ENCODE measurements around the gene COL4A2.

The COL4A2 gene

DNA sequence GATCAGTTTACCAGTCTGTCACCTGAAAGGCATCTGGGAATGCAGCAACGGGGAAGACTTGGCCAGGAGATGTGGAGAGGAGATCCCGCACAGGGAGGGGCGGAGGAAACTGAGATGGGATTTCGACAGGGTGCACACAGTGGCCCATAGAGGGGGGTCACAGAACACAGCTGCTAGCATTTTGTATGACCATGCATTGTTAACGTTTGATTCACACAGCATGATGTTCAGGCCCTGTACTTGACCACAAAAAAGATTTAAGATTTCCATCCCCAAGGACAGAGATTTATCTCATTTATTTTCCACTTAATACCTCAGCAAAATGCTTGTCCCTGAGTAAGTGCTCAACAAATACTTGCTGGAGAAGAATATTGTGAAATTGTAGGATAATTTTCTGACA, 191.2 kb downstream of the COL4A2 start:
- H4K20me1 ChIP-seq (ENCODE audit: insufficient read depth) = no peaks in the 10 kb centered on the region
- no peak overlapping the region for H3K27ac ChIP-seq
- no peaks in the 10 kb centered on the region for H3K79me2 ChIP-seq (ENCODE audit: insufficient read depth, low read depth)
- H2AFZ ChIP-seq (ENCODE audit: low read depth) = no peak overlapping the region
- no peaks in the 10 kb centered on the region for H3K4me1 ChIP-seq (ENCODE audit: low read depth, poor library complexity, severe bottlenecking)
- H3K4me2 ChIP-seq = no peak overlapping the region
- no peak overlapping the region for H3K4me3 ChIP-seq (IDR thresholded peaks at IDR 0.05; ENCODE audit: insufficient read depth, low read depth, low read length)
- no peaks in the 10 kb centered on the region for H3K27me3 ChIP-seq (ENCODE audit: insufficient read depth, low read depth)
- TF ChIP-seq CTCF (conservative IDR thresholded peaks at IDR 0.05; ENCODE audit: low read depth, low read length) = no peak
- H3K9ac ChIP-seq = no peak overlapping the region
- no peaks in the 10 kb centered on the region for H3K36me3 ChIP-seq (ENCODE audit: insufficient read depth)

GRCh38 chr13:110498765-110499164, 191.7 kb downstream of the COL4A2 start:
- H3K4me3 ChIP-seq (IDR thresholded peaks at IDR 0.05; ENCODE audit: insufficient read depth, low read depth, low read length) = no peak overlapping the region
- H3K36me3 ChIP-seq (ENCODE audit: insufficient read depth) = no peaks in the 10 kb centered on the region
- no peak overlapping the region for H3K9ac ChIP-seq
- no peak for TF ChIP-seq CTCF (conservative IDR thresholded peaks at IDR 0.05; ENCODE audit: low read depth, low read length)
- no peak overlapping the region for H3K4me2 ChIP-seq
- H3K4me1 ChIP-seq (ENCODE audit: low read depth, poor library complexity, severe bottlenecking) = no peaks in the 10 kb centered on the region
- H3K27me3 ChIP-seq (ENCODE audit: insufficient read depth, low read depth) = no peaks in the 10 kb centered on the region
- H2AFZ ChIP-seq (ENCODE audit: low read depth) = no peak overlapping the region
- no peaks in the 10 kb centered on the region for H3K79me2 ChIP-seq (ENCODE audit: insufficient read depth, low read depth)
- no peak overlapping the region for H3K27ac ChIP-seq
- H4K20me1 ChIP-seq (ENCODE audit: insufficient read depth) = no peaks in the 10 kb centered on the region

DNA sequence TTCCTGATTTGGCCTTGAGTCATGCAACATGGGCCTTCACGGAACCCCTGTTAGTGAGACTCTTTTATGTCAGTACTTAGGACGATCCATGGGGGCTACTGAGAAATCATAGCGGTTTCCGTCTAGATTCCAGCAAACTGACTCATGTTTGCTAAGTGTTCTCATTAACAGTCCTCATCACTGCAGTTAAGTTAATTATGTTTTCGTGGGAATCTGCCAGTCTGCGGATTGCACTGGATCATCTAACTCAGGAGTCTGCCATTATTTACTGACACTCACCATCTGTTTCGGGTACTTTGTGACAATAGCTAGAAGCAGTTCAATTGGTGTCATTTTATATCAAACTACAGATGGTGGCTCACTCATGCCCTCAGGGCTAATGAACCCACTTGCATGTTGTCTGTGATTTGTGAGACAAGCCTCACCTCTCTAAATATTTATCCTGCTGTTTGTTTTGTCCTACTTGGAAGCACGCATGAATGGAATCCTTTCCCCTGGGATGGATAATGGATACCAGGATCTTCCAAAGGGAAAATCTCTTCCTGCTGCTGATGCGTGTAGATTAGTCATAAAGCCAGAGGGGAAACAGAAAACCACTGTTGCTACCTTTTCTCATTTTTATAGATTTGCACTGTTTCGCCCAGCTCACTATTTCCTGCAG, 192.7 kb downstream of the COL4A2 start:
- H3K4me3 ChIP-seq (IDR thresholded peaks at IDR 0.05; ENCODE audit: insufficient read depth, low read depth, low read length) = no peak overlapping the region
- no peak overlapping the region for H3K4me2 ChIP-seq
- no peaks in the 10 kb centered on the region for H3K36me3 ChIP-seq (ENCODE audit: insufficient read depth)
- H3K9ac ChIP-seq = no peak overlapping the region
- H3K27ac ChIP-seq = no peak overlapping the region
- TF ChIP-seq CTCF (conservative IDR thresholded peaks at IDR 0.05; ENCODE audit: low read depth, low read length) = no peak
- H3K79me2 ChIP-seq (ENCODE audit: insufficient read depth, low read depth) = no peaks in the 10 kb centered on the region
- no peak overlapping the region for H2AFZ ChIP-seq (ENCODE audit: low read depth)
- no peaks in the 10 kb centered on the region for H3K27me3 ChIP-seq (ENCODE audit: insufficient read depth, low read depth)
- no peaks in the 10 kb centered on the region for H4K20me1 ChIP-seq (ENCODE audit: insufficient read depth)
- no peaks in the 10 kb centered on the region for H3K4me1 ChIP-seq (ENCODE audit: low read depth, poor library complexity, severe bottlenecking)

GRCh38 chr13:110500341-110500740, 193.3 kb downstream of the COL4A2 start:
- no peak overlapping the region for H3K9ac ChIP-seq
- no peaks in the 10 kb centered on the region for H3K27me3 ChIP-seq (ENCODE audit: insufficient read depth, low read depth)
- no peak overlapping the region for H2AFZ ChIP-seq (ENCODE audit: low read depth)
- no peaks in the 10 kb centered on the region for H4K20me1 ChIP-seq (ENCODE audit: insufficient read depth)
- no peak for TF ChIP-seq CTCF (conservative IDR thresholded peaks at IDR 0.05; ENCODE audit: low read depth, low read length)
- no peaks in the 10 kb centered on the region for H3K36me3 ChIP-seq (ENCODE audit: insufficient read depth)
- no peak overlapping the region for H3K4me2 ChIP-seq
- no peaks in the 10 kb centered on the region for H3K4me1 ChIP-seq (ENCODE audit: low read depth, poor library complexity, severe bottlenecking)
- no peak overlapping the region for H3K4me3 ChIP-seq (IDR thresholded peaks at IDR 0.05; ENCODE audit: insufficient read depth, low read depth, low read length)
- no peaks in the 10 kb centered on the region for H3K79me2 ChIP-seq (ENCODE audit: insufficient read depth, low read depth)
- H3K27ac ChIP-seq = no peak overlapping the region
